ENCODE measurements around the gene ASB11. TPM values are rescaled to one million over a fixed set of nuclear protein-coding genes. Genes with fewer than 3 reads are reported as not detected.

Gene ASB11, protein sequence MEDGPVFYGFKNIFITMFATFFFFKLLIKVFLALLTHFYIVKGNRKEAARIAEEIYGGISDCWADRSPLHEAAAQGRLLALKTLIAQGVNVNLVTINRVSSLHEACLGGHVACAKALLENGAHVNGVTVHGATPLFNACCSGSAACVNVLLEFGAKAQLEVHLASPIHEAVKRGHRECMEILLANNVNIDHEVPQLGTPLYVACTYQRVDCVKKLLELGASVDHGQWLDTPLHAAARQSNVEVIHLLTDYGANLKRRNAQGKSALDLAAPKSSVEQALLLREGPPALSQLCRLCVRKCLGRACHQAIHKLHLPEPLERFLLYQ
- total RNA-seq: not detected

DNA sequence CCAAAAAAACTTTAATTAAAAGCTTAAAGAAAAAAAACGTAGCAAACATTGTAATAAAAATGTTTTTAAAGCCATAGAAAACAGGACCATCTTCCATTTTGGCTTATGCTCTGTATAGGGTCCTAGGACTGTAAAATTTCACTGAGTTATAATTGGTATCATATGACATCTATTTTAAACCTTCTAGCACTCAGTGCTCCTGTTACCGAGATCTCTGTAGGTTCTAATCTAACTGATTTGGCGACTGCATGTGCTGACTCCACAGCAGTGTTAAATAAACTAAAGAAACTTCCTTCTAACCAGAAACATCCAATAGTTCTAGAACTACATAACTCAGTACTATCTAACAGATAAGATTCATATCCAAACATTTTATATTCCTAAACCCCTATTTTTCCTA is at the start of gene ASB11:
Gene ASB11, minus strand, starts transcription at position 132 of the 400 bp plus-strand sequence. Its CDS starts 35 bp downstream, at position 97.
- DNase-seq: no peak

DNA sequence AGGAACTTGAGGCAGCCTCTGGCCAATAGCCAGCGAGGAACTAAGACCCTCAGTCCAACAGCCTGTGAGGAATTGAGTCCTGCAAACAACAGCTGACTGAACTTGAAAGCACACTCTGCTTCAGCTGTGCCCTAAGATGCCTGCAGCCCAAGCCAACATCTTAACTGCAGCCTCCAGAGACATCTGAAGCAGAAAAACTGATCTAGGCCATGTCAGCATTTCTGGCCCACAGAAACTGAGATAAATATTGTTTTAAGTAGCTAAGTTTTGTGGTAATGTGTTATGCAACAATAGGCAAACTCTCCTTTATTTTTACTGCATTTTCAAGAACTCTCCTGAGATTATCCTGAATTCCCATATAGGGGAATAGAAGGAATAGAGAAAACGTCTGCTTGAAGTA is 44.3 kb upstream of the ASB11 start:
- no peak for DNase-seq

DNA sequence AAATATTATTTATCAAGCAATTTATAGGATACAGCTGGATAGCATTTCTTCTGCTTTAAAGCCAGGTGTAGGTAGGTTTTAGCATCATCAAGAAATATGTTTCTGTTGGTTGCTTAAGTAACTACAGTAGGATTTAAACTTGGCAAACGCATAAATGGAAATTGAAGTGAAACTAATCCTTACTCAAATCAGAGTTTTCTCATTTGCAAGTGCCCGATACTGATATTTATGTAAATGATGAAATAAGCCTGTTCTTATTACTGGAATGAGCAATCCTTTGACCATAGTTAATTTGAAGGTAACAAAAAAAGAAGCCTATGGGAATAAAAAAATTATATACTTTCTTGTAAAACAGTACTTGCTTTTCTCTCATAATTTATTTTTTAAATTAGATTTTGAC is 43.1 kb upstream of the ASB11 start:
- no peak for DNase-seq

DNA sequence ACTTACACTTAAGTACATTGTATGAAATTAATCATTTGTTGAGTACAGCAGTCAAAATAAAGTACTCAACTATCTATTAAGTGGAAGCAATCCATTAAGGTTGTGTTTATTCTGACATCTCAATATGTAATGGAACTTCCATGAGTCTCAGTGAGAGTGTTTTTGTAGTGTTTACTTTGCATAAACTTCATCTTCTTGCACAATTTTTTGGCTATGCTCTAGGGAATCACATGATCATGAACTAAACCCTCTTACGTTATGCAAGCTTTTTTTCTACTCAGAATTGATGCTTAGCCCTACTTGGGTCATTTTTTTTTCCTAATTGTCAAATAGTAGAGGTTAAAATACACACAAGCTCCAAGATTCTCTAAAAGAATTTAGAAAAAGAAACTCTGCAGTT is 41.0 kb upstream of the ASB11 start:
- DNase-seq: no peak

DNA sequence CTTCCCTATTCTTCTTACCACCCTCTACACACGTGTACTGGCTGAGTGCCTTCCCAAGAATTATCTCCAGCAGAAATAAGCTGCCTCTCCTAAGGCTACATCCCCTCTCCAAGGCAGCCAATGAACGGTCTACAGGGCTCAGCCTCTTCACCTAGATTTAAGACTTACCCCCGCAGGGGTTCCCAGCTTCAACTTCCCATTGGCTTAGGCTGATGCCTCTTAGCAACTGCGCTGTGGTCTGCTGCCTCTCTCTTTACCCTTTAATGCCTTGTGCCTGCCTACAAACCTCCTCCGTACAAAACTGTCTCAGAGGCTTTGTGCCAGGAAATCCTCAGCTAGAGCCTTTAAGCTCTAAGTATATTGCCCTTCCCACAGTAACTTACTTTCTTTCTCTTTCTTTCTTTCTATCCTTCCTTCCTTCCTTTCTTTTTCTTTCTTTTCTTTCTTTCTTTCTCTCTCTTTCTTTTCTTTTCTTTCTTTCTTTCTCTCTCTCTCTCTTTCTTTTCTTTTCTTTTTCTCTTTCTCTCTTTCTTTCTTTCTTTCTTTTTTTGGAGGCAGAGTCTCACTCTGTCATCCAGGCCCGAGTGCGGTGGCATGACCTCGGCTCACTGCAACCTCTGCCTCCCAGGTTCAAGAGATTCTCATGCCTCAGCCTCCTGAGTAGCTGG is 35.0 kb upstream of the ASB11 start:
- no peak for DNase-seq

DNA sequence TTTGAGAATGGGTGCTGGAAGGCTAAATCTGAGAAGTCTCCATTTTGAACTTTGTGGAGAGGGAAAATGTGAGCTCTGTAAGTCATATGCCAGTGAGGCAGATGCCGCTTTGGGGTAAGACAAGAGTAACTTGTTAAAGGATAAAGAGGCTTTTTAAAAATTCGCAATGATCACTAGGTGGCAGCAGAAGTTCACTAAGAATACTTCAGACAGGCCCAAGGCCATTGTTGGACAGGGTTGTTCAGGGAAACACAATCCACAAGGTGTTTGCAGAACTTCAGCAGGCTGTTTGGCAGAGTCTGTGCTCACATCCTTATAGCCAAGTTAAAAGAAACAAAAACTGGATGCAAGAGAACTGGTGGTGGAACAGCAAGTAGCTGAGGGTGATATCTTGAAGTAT is 33.6 kb upstream of the ASB11 start:
- no peak for DNase-seq

DNA sequence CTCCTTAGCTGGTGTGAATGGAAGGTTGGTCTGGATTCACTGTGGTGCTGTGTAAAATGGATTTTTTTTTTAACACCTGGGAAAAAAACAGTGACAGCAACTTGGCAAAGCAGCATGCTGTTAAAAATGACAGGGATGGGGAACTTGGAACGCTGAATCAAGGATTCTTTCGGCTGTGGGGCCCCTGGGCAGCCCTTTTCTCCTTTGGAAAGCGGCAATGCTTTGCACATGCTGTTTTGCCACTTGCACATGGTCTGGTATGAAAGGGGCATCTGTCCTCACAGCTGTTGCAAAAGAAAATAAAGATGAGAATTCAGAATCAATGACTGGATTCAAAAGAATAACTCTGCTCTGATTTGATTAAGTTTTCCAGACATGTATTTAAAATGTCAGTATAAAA is 30.5 kb upstream of the ASB11 start:
- DNase-seq: no peak

DNA sequence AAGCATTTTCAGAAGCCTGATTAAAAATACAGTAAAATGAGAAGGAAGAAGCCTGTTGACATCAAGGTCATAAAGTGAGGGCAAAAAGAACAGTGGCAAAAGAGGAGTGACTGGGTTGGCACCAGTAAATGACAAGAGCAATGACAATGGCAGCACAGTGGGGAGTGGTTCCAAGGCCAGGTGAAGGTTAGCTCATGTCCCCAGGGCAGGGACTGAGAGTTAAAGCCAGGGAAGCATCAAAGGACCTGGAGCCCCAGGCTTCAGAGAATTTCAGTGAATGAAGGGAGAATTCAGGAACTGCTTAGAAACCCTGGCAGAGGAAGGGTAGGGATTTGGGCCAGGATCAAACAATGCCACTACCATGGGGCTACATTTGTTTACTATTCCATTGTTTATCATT is 28.7 kb upstream of the ASB11 start:
- DNase-seq: no peak

DNA sequence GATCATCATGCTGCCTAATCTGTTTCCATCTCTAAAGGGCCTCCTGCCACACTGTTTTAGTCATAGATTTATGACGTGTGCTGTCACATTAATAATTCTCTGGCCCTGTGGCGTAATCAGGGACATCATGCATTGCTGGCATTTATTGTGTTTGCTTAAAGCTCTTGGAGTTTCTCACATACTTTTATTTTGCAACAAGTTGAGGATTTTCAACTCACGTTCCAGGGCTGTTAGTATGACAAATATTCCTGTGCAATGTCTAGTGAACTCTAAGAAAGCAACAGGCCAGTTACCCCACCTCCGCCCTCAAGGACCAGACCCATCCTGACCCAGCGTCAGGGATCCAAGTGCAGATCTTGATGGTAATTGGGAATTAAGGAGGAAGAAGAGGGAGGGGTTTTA is 27.6 kb upstream of the ASB11 start:
- no peak for DNase-seq

DNA sequence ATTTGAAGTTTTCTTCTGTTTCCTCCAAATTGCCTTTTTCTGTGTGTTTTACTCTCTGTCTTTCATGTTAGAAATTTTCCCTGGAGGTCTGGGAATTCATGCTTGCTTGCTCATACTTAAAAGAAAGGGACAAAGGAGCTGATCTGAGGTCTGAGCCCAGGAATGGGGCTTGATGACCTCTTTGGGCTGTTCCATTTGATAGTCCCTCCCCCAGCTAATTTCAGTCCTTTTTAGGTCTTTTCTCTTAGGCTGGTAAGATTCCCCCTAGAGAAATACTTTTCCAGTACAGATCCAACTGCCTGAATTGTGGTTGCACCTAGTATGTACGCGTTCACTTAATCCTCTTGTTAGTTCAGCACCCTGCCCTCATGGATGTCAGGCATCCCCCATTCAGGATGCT is 25.4 kb upstream of the ASB11 start:
- no peak for DNase-seq

DNA sequence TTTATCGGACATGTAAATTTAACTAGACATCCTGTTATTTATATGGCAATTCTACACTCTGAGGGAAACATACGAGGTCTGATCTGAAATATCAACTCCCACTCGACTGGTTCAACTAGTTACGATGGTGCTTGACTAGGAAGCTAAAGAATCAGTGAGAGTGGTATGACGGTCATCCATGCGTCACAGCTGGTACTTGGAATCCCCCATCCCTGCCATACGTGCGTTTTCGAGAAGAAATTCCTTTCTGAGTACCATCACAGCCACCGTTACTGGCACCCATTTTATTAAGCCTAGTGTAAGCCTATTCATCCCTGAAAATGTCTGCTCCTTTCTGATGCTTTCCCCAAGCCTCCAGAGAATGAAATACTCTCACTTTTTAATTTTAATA is 20.6 kb upstream of the ASB11 start:
- DNase-seq: no peak

DNA sequence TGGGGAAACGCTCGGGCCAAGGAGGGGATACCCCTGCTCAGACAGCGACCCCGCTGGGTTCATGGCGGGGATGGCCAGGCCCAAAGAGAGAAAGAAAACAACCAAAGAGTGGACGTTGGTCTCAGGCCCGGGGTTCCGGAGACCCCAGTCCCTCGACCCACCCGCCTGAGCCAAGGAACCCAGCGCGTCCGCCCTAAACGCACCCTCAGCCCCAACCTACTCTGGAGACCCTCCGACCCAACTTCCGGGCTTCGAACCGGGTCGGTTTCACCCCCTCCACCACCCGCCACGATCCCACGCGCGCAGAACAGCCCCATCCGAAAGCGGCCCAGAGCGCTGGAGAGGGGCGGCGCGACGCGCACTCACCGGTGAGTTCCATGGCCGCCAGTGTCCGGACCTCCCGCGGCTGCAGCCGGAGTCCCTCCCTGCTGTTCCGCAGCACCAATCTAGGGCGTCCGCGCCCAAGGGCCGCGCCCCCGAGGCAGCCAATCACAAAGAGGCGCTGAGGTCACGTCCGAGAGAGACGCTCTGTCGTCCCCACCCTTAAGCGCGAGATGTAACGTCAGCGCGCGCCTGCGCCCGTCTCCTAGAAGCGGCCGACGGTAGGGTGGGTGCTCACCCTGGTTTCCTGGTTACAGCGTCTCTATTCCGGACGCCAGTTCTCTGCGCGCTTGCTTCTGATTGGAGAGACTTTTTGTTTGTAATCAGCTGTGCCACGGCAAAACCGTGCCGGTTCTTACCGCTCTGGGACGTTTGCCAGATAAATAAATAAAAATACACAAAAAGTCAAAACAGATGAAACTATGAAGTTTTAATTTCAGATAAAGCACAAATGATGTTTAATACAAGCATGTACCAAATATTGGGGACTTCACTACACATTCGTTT is 19.9 kb upstream of the ASB11 start, which contains the start of gene PIGA:
Gene PIGA, minus strand, starts transcription at position 389 of the 888 bp plus-strand sequence. CDS start 3,593 bp downstream, outside the sequence.
- peak; percentile 94 for DNase-seq

DNA sequence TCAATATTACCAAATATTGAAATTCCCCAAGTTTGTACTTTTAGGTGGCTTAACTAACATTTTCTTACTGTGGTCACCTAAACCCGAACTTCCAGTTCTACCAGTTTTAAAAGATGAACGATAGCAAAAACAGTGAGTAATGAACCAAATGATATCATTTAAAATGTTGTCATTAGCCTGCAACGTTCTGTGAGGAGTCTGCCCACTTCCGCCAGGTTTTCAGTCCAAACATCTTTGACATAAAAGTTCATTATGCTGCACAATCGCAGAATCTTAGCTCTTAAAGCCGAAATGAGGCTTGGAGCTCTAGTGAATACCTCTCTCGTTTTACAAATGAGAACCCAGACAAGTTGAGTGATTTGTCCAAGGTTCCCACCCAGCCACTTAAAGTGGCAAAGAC is 19.1 kb upstream of the ASB11 start:
- no peak for DNase-seq

DNA sequence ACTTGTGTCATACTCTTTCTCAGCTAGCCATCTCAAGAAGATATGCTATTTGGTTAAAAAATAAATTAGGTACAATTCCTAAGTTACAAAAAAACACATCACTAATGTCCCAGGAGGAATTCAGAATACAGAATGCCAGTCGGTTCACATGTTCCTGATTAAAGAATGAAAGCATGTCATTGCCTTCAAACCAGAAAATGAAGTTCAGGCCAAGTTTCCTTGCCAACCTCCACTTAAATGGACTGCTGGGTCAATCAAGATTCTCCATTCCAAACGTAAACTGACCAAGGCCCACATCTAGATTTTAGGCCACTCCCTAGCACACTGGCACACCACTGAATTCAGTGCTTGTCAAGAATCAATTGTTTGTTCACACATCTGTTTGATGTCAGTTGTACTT is 13.4 kb upstream of the ASB11 start:
- no peak for DNase-seq

DNA sequence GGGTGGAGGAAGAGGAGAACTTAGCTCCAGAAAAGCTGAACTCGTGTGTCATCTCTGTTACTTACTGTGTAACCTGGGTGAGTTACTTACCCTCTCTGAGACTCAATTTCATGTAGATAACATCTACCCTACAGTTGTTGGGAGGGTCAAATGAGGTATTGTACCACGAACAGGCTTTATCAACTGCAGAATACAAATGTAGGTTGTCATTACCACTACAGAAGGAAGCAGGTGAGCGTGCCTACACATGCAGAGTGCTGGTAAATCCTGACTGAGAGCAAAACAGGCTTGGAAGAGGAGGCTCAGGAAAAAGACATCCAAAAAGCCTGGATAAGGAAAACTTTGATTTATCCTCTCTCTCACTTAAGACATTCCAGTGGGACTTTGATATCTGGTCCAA is 12.7 kb upstream of the ASB11 start:
- no peak for DNase-seq

DNA sequence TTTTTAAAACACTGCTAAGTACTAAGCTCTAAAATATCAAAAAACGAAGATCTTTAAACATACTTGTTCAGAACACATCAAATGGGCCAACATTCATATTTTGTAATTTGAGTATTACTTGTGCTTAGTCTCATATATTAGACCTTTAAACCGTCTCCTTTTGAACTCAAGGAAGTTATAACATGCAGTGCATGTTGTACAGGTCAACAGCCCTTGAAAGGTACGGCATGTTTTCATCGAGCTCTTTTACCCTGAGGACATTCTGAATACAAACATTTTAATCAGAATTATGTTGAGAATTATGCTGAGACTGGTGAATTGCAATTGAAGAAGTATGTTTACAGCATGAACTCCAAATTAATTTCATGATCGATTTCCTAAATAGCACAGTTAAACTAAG is 7.0 kb upstream of the ASB11 start:
- DNase-seq: no peak

DNA sequence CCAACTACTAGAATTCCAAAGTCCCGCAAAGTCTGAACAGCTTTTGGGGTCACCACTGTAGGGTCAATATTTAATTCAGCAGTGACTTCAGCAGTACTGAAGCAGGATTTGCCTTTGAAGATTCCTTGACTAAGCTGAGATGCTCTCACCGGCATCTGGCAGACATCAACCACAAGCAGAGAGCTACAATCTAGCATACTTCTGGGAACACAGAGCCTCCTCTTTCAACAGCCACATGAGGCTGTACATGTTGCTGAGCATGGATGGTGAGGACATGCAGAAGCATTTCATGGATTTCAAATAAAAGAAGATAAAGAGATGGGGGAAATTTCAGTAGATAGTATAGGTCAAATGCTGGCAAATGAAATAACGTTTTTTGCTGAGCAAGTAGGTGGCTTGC is 6.6 kb upstream of the ASB11 start:
- no peak for DNase-seq

DNA sequence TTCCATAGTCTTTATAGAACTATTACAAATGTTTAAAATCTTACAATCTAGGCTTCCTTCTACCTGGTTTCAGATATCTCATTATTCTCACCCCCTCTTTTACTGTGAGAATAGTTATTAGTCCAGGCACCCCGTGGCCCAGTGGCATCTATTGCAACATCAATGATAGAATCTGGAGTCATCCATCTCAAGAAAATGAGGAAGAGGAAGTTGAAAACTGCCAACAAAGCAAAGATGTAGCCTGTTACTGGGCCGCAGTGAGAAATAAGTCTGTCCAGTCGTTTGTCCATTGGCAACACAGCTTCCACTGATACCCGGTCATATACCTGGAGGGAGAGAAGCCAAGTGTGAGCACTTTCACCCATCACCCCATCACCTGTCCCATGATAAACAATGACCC is 6.0 kb upstream of the ASB11 start:
- no peak for DNase-seq

DNA sequence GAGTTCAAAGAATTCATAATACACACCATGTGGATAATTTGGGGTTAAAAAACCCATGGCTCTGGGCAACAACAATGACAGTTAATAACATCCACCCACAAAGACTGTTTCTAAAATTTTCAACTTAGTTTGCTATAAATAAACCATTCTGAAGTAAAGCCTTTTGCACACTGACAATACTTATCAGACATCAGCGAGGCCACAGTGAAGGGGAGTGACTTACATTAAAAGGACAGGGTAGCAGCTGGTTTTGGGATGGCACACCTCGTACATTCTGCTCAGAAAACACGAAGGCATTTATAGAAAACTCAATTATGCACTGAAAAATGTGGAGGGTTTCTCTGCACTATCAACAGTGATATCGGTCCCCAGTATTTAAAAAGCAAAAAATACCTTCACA is 4.9 kb upstream of the ASB11 start:
- no peak for DNase-seq

DNA sequence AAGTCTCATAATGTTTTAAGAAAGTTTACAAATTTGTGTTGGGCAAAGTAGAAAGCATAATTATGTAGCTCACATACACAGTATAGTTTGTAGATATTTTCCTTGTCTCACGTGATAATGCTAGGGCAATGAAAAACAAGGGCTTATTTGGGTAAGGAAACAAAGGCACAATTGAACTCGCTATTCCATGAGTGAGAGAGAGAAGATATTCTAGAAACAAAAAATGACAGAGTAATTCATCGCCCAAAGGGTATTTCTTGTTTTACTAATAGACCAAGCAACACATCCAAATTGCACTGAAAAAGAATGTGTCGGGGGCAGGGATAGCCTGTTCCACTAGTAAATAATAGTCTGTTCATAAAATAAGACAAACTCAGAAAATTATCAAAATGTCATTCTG is 3.6 kb upstream of the ASB11 start:
- no peak for DNase-seq

DNA sequence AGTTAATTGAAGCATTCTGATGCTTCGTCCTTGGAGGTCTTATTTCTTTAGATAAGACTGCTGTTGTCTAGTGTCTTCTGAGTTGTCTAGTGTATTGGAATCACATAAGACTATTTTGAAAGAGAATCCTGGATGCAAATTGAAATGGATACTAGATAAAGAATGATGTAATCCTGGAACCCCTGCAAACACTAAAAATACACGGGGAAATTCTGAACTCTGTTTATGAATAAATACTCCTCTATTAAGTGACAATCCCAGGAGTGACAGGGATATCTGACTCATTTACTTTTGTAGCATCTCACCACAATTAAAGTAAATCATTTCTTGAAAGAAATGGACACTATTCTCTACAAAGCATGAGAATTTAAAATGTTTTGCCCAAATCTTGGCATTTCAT is 968 bp downstream of the ASB11 start:
- no peak for DNase-seq

DNA sequence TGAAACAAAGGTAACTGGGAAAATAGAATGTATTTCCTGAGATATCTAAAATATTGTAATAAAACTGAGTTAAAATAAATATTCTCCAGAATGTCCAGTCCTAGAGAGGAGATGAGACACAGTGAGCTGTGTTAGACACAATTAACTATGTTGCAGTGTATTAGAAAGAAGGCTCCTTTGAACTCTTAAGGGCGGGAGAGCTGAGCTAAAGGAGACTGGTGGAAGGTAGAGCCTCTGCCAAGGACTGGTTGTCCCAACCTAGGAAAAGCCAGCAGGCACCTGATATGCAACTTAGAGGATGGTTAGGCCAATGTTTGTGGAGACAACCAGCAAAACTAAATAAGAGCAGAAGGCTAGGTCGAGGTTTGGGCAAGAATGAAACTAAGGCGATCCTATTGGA is 4.3 kb downstream of the ASB11 start:
- DNase-seq: no peak

DNA sequence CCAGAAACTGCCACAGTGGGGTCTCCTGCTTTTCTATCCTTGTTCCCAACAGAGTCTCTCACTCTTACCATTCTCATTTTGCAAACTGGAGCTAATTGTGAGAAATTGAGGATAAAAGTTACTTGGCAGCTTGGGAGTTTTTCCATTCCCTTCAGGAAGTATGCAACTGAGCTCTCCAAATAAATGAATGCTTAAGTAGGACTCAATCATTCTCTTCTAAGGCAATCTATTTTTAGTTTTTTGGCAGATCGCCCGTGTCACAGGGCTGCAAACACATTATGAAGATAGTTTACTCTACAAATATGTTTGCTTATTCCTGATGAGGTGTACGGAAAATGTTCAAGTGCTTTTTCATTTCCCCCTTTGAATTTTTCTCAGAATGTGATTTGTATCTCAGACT is 5.3 kb downstream of the ASB11 start:
- DNase-seq: no peak
